Activated naive CD8-positive, alpha-beta T cell treated with anti-CD3 and anti-CD28 coated beads, Interleukin-2, amount 10 ng/mL, durations not matched to agents 7 days and 5 days (primary cell): Measurements from ENCODE around the gene NUDT3. TPM values are rescaled to one million over a fixed set of nuclear protein-coding genes. Genes with fewer than 3 reads are reported as not detected.

ENCODE experiments used
- ATAC-seq: fragments of 150-1000 bp; cut with Tn5 transposase; one replicate; pipeline ENCODE4 v1.10.0; 2021; ENCODE audit warnings: low read depth, moderate library complexity
- POLR2A ChIA-PET: fragments of 350-600 bp; sonication (Branson Sonifier 250); formaldehyde crosslinking; loops from one replicate; lab custom pipeline; 2021; ENCODE audit warnings: antibody characterized with exemption; lab: Charles Lee
- DNase-seq: peaks from one replicate; pipeline ENCODE4 v3.0.0; 2021
- H3K27ac Mint-ChIP-seq: one replicate; pipeline ENCODE4 v1.8.0; 2022; ENCODE audit warnings: mild to moderate bottlenecking, mixed read lengths
- H3K27me3 Mint-ChIP-seq: one replicate; pipeline ENCODE4 v1.8.0; 2022; ENCODE audit warnings: mild to moderate bottlenecking, moderate library complexity, mixed read lengths
- H3K36me3 Mint-ChIP-seq: one replicate; pipeline ENCODE4 v1.8.0; 2021; ENCODE audit warnings: mild to moderate bottlenecking, mixed read lengths
- H3K4me1 Mint-ChIP-seq: one replicate; pipeline ENCODE4 v1.8.0; 2021; ENCODE audit warnings: mixed read lengths
- H3K4me3 Mint-ChIP-seq: one replicate; pipeline ENCODE4 v1.8.0; 2022; ENCODE audit warnings: mild to moderate bottlenecking, moderate library complexity, mixed read lengths
- H3K9me3 Mint-ChIP-seq: one replicate; pipeline ENCODE4 v1.8.0; 2021; ENCODE audit warnings: mixed read lengths
- total RNA-seq, 2 experiments: library from RNA; stranded (reverse); gene quantifications; one replicate each; pipeline ENCODE4 v1.2.3, GENCODE V29; 2021

Gene NUDT3
- total RNA-seq: 10 to 100 TPM; 17.7 to 18.7 TPM

GRCh38 chr6:34392497-34393190, at the start of gene NUDT3:
Gene NUDT3 (minus strand): TSS chr6:34392669. CDS start chr6:34392362, 307 bp downstream.
- DNase-seq (peak; percentile 97), ATAC-seq (peak; percentile 92)
- H3K4me1 Mint-ChIP-seq: peaks cover 4% of the 10 kb centered on the region
- H3K27me3 Mint-ChIP-seq: no peaks in the 10 kb centered on the region
- POLR2A ChIA-PET: interaction anchor here (0.7 to 3.8 kb wide), 9 partner anchors 22 to 930 kb away, joined by 3 to 28 read pairs (median 3); partner anchors contain the start of genes HMGA1, RPS10 and SMIM29
- H3K4me3 Mint-ChIP-seq: peak within 1 kb of the TSS; percentile 71
- peak within 1 kb of the TSS; percentile 86 for H3K27ac Mint-ChIP-seq
- H3K9me3 Mint-ChIP-seq: peaks cover 2% of the 10 kb centered on the region
- no peaks in the 10 kb centered on the region for H3K36me3 Mint-ChIP-seq

- DNase-seq (no peak), ATAC-seq (no peak)
These were observed 49.1 kb upstream of the NUDT3 start for GRCh38 chr6:34441526-34441925.

GRCh38 chr6:34439442-34439841, 47.0 kb upstream of the NUDT3 start:
- Mint-ChIP-seq H3K4me3 (no peak overlapping the region), H3K9me3 (peaks cover 2% of the 10 kb centered on the region), H3K4me1 (peaks cover 2% of the 10 kb centered on the region), H3K27me3 (peaks cover 3% of the 10 kb centered on the region), H3K27ac (no peak overlapping the region), H3K36me3 (no peaks in the 10 kb centered on the region)
- POLR2A ChIA-PET: no interaction called here
- DNase-seq: no peak
- ATAC-seq: no peak

More at GRCh38 chr6:34441526-34441925, 49.1 kb upstream of the NUDT3 start:
- H3K4me1 Mint-ChIP-seq: peaks cover 2% of the 10 kb centered on the region
- H3K27me3 Mint-ChIP-seq: peaks cover 3% of the 10 kb centered on the region
- peaks cover 2% of the 10 kb centered on the region for H3K9me3 Mint-ChIP-seq
- POLR2A ChIA-PET: no interaction called here
- no peak overlapping the region for H3K4me3 Mint-ChIP-seq
- H3K36me3 Mint-ChIP-seq: no peaks in the 10 kb centered on the region
- peak overlapping the region; percentile 17 for H3K27ac Mint-ChIP-seq

- no peak overlapping the region for H3K4me3 Mint-ChIP-seq
- ATAC-seq (no peak), DNase-seq (no peak)
- no peak overlapping the region for H3K27ac Mint-ChIP-seq
- POLR2A ChIA-PET: no interaction called here
- H3K9me3 Mint-ChIP-seq: peaks cover 2% of the 10 kb centered on the region
- H3K36me3 Mint-ChIP-seq: no peaks in the 10 kb centered on the region
- H3K4me1 Mint-ChIP-seq: peaks cover 2% of the 10 kb centered on the region
- H3K27me3 Mint-ChIP-seq: peaks cover 3% of the 10 kb centered on the region
These were observed 46.2 kb upstream of the NUDT3 start for GRCh38 chr6:34438705-34439104.

GRCh38 chr6:34437644-34437970, 45.1 kb upstream of the NUDT3 start:
- DNase-seq (no peak), ATAC-seq (no peak)
- Mint-ChIP-seq H3K9me3 (peaks cover 2% of the 10 kb centered on the region), H3K4me1 (peaks cover 2% of the 10 kb centered on the region), H3K4me3 (no peak overlapping the region), H3K27ac (no peak overlapping the region), H3K27me3 (no peaks in the 10 kb centered on the region), H3K36me3 (no peaks in the 10 kb centered on the region)
- POLR2A ChIA-PET: no interaction called here

- Mint-ChIP-seq H3K36me3 (no peaks in the 10 kb centered on the region), H3K9me3 (peaks cover 2% of the 10 kb centered on the region), H3K27ac (no peak overlapping the region), H3K4me3 (no peak overlapping the region), H3K27me3 (no peaks in the 10 kb centered on the region), H3K4me1 (peaks cover 2% of the 10 kb centered on the region)
- POLR2A ChIA-PET: no interaction called here
- ATAC-seq (no peak), DNase-seq (no peak)
These were observed 44.6 kb upstream of the NUDT3 start for GRCh38 chr6:34436803-34437643.

GRCh38 chr6:34435916-34436315, 43.4 kb upstream of the NUDT3 start:
- no peak for DNase-seq
- POLR2A ChIA-PET: no interaction called here
- no peak for ATAC-seq
- peaks cover 2% of the 10 kb centered on the region for H3K9me3 Mint-ChIP-seq
- no peaks in the 10 kb centered on the region for H3K27me3 Mint-ChIP-seq
- no peak overlapping the region for H3K4me3 Mint-ChIP-seq
- no peaks in the 10 kb centered on the region for H3K4me1 Mint-ChIP-seq
- H3K27ac Mint-ChIP-seq: no peak overlapping the region
- H3K36me3 Mint-ChIP-seq: no peaks in the 10 kb centered on the region

- ATAC-seq (peak; percentile 95), DNase-seq (peak; percentile 96)
- Mint-ChIP-seq H3K27me3 (peaks cover 6% of the 10 kb centered on the region), H3K4me1 (peaks cover 26% of the 10 kb centered on the region), H3K27ac (peak within 1 kb of the TSS; percentile 99), H3K9me3 (no peaks in the 10 kb centered on the region), H3K4me3 (peak within 1 kb of the TSS; percentile 97), H3K36me3 (peaks cover 25% of the 10 kb centered on the region)
- POLR2A ChIA-PET: interaction anchor here (0.6 to 1.9 kb wide), 16 partner anchors 11 to 528 kb away, joined by 3 to 10 read pairs (median 3); partner anchors contain the start of genes BLTP3A, HMGA1, NUDT3 and SMIM29
These were observed 33.3 kb upstream of the NUDT3 start, which contains the start of gene RPS10 for GRCh38 chr6:34425498-34426410. Gene RPS10 (minus strand): TSS chr6:34426069. CDS start chr6:34425221, 848 bp downstream.

- POLR2A ChIA-PET: interaction anchor here (0.7 to 1.9 kb wide), 8 partner anchors 10 to 367 kb away, joined by 3 to 10 read pairs (median 3); partner anchors contain the start of genes BLTP3A, HMGA1 and NUDT3
- H3K36me3 Mint-ChIP-seq: peaks cover 25% of the 10 kb centered on the region
- peak overlapping the region; percentile 97 for H3K4me3 Mint-ChIP-seq
- peak overlapping the region; percentile 99 for H3K27ac Mint-ChIP-seq
- DNase-seq: peak; percentile 34
- no peaks in the 10 kb centered on the region for H3K9me3 Mint-ChIP-seq
- H3K4me1 Mint-ChIP-seq: peaks cover 27% of the 10 kb centered on the region
- peaks cover 6% of the 10 kb centered on the region for H3K27me3 Mint-ChIP-seq
- ATAC-seq: peak; percentile 2
These were observed 32.6 kb upstream of the NUDT3 start for GRCh38 chr6:34425132-34425497.

- no peak for ATAC-seq
- H3K27ac Mint-ChIP-seq: peak overlapping the region; percentile 99
- H3K4me1 Mint-ChIP-seq: peaks cover 27% of the 10 kb centered on the region
- H3K9me3 Mint-ChIP-seq: no peaks in the 10 kb centered on the region
- peak overlapping the region; percentile 97 for H3K4me3 Mint-ChIP-seq
- no peak for DNase-seq
- POLR2A ChIA-PET: interaction anchor here (0.7 to 1.9 kb wide), 7 partner anchors 10 to 367 kb away, joined by 3 to 10 read pairs (median 3); partner anchors contain the start of genes BLTP3A, HMGA1 and NUDT3
- peaks cover 28% of the 10 kb centered on the region for H3K36me3 Mint-ChIP-seq
- H3K27me3 Mint-ChIP-seq: peaks cover 6% of the 10 kb centered on the region
These were observed 32.0 kb upstream of the NUDT3 start for GRCh38 chr6:34424200-34425131.

GRCh38 chr6:34423254-34423653, 30.8 kb upstream of the NUDT3 start:
- POLR2A ChIA-PET: interaction anchor here (0.7 to 1.3 kb wide), 2 partner anchors 132 to 187 kb away, joined by 3 to 6 read pairs; partner anchors contain the start of gene HMGA1
- H3K4me3 Mint-ChIP-seq: no peak overlapping the region
- DNase-seq: no peak
- no peaks in the 10 kb centered on the region for H3K9me3 Mint-ChIP-seq
- H3K36me3 Mint-ChIP-seq: peaks cover 33% of the 10 kb centered on the region
- no peak overlapping the region for H3K27ac Mint-ChIP-seq
- H3K4me1 Mint-ChIP-seq: peaks cover 30% of the 10 kb centered on the region
- no peaks in the 10 kb centered on the region for H3K27me3 Mint-ChIP-seq
- ATAC-seq: no peak

GRCh38 chr6:34418367-34418766, 25.9 kb upstream of the NUDT3 start:
- ATAC-seq (no peak), DNase-seq (no peak)
- Mint-ChIP-seq H3K9me3 (no peaks in the 10 kb centered on the region), H3K4me3 (no peak overlapping the region), H3K27me3 (no peaks in the 10 kb centered on the region), H3K36me3 (peaks cover 31% of the 10 kb centered on the region), H3K4me1 (peaks cover 17% of the 10 kb centered on the region), H3K27ac (no peak overlapping the region)
- POLR2A ChIA-PET: no interaction called here
